H1 (cell line): ENCODE measurements around the gene NCK2. TPM values are rescaled to one million over a fixed set of nuclear protein-coding genes. Genes with fewer than 3 reads are reported as not detected.

Source experiments
- CTCF ChIA-PET: fragments of 300-600 bp; sonication (Branson Sonifier 250); formaldehyde crosslinking; loops from one replicate; lab custom pipeline; 2021; ENCODE audit not compliant: partially characterized antibody; lab: Charles Lee
- POLR2A ChIA-PET: fragments of 300-600 bp; sonication (Branson Sonifier 250); formaldehyde crosslinking; loops from one replicate; lab custom pipeline; 2021; ENCODE audit warnings: inconsistent platforms; ENCODE audit not compliant: partially characterized antibody; lab: Charles Lee
- DNase-seq, 2 experiments: peaks; one replicate each; pipeline versions ENCODE4 v3.0.0 to v3.0.0-alpha.2; 2010 to 2022; ENCODE audit warnings: low spot score in 2 of 2, low read depth in 1 of 2, mixed read lengths in 1 of 2
- FAIRE-seq: peaks from 2 replicates; lab custom pipeline; 2011; peaks lifted over from hg19 to GRCh38; lab: Jason Lieb, UNC
- H2AFZ ChIP-seq: 2 replicates; pipeline ENCODE4 v1.8.1; 2012; ENCODE audit warnings: low read length, inconsistent platforms
- H2AK5ac ChIP-seq: 2 replicates; pipeline ENCODE4 v1.6.1; 2013; ENCODE audit warnings: low read depth, low read length
- H2BK120ac ChIP-seq: replicated peaks from 2 replicates; pipeline ENCODE3; 2013; ENCODE audit warnings: low read depth, low read length, inconsistent platforms
- H2BK12ac ChIP-seq: 2 replicates; pipeline ENCODE4 v1.6.1; 2013; ENCODE audit warnings: low read depth, low read length
- H2BK15ac ChIP-seq: 2 replicates; pipeline ENCODE4 v1.6.1; 2013; ENCODE audit warnings: low read length
- H2BK20ac ChIP-seq: 2 replicates; pipeline ENCODE4 v1.6.1; 2013; ENCODE audit warnings: low read length
- H2BK5ac ChIP-seq: 2 replicates; pipeline ENCODE4 v1.6.1; 2013; ENCODE audit warnings: low read depth, low read length
- H3K14ac ChIP-seq: 2 replicates; pipeline ENCODE4 v1.6.1; 2013; ENCODE audit warnings: inconsistent platforms; ENCODE audit not compliant: insufficient read length
- H3K18ac ChIP-seq: 2 replicates; pipeline ENCODE4 v1.6.1; 2013; ENCODE audit warnings: low read length; ENCODE audit errors: extremely low read depth
- H3K23ac ChIP-seq: 2 replicates; pipeline ENCODE4 v1.6.1; 2013; ENCODE audit warnings: inconsistent platforms; ENCODE audit not compliant: insufficient read length
- H3K23me2 ChIP-seq: 2 replicates; pipeline ENCODE4 v1.6.1; 2013; ENCODE audit warnings: low read depth, low read length
- H3K27ac ChIP-seq: 2 replicates; pipeline ENCODE4 v1.6.1; 2011; ENCODE audit warnings: low read depth, low read length, inconsistent platforms
- H3K27me3 ChIP-seq, 4 experiments: replicated peaks in 1 of 4; 1 replicate in 1 of 4; 2 replicates in 3 of 4; pipeline versions ENCODE4 v1.6.1 to v1.8.1; 2011 to 2013; ENCODE audit warnings: low read length in 3 of 4, mild to moderate bottlenecking in 3 of 4, inconsistent platforms in 2 of 4, mixed read lengths in 2 of 4, moderate library complexity in 1 of 4; ENCODE audit not compliant: control insufficient read depth in 3 of 4, insufficient read depth in 3 of 4; ENCODE audit errors: extremely low read depth in 1 of 4
- H3K36me3 ChIP-seq, 4 experiments: 2 replicates each; pipeline versions ENCODE4 v1.6.1 to v1.8.1; 2011 to 2013; ENCODE audit warnings: mild to moderate bottlenecking in 4 of 4, low read length in 3 of 4, moderate library complexity in 2 of 4, control low read depth in 1 of 4, inconsistent platforms in 1 of 4; ENCODE audit not compliant: insufficient read depth in 4 of 4, control insufficient read depth in 2 of 4
- H3K4ac ChIP-seq: replicated peaks from 2 replicates; pipeline ENCODE3; 2013; ENCODE audit warnings: low read length, low read depth, mixed read lengths, inconsistent platforms; ENCODE audit not compliant: insufficient read length
- H3K4me1 ChIP-seq, 4 experiments: replicated peaks in 1 of 4; 1 replicate in 1 of 4; 2 replicates in 3 of 4; pipeline versions ENCODE4 v1.6.1 to v1.8.1; 2011 to 2013; ENCODE audit warnings: low read length in 3 of 4, inconsistent platforms in 2 of 4, mixed read lengths in 1 of 4; ENCODE audit not compliant: insufficient read depth in 4 of 4, control insufficient read depth in 3 of 4
- H3K4me2 ChIP-seq, 2 experiments: 2 replicates each; pipeline versions ENCODE4 v1.6.1 to v1.8.1; 2011 to 2013; ENCODE audit warnings: low read depth in 2 of 2, low read length in 2 of 2, control low read depth in 1 of 2, inconsistent platforms in 1 of 2, mild to moderate bottlenecking in 1 of 2; ENCODE audit not compliant: insufficient read depth in 1 of 2
- H3K4me3 ChIP-seq, 4 experiments: fragments of 200-600, 300-600 bp in 1 of 4; sonication (generic), shearing (Covaris generic), sonication (Bioruptor Twin) in 1 of 4; 2 replicates each; pipeline versions ENCODE4 v1.5.1 to v1.8.1; 2011 to 2016; ENCODE audit warnings: low read length in 4 of 4, low read depth in 3 of 4, control low read depth in 2 of 4, inconsistent platforms in 2 of 4, mild to moderate bottlenecking in 2 of 4, mixed read lengths in 1 of 4, moderate library complexity in 1 of 4; ENCODE audit not compliant: insufficient read depth in 2 of 4; ENCODE audit errors: extremely low read depth in 1 of 4
- H3K56ac ChIP-seq: replicated peaks from 2 replicates; pipeline ENCODE3; 2013; ENCODE audit warnings: low read depth, mild to moderate bottlenecking, mixed read lengths, low read length, inconsistent platforms; ENCODE audit not compliant: insufficient read length
- H3K79me1 ChIP-seq: 2 replicates; pipeline ENCODE4 v1.6.1; 2013; ENCODE audit warnings: low read depth, low read length, control low read depth
- H3K79me2 ChIP-seq, 2 experiments: 2 replicates each; pipeline versions ENCODE4 v1.6.1 to v1.8.1; 2012 to 2013; ENCODE audit warnings: low read length in 2 of 2, mild to moderate bottlenecking in 2 of 2, inconsistent platforms in 1 of 2; ENCODE audit not compliant: insufficient read depth in 2 of 2, control insufficient read depth in 1 of 2
- H3K9ac ChIP-seq, 4 experiments: replicated peaks in 1 of 4; 1 replicate in 1 of 4; 2 replicates in 3 of 4; pipeline versions ENCODE4 v1.6.1 to v1.8.1; 2011 to 2013; ENCODE audit warnings: low read depth in 3 of 4, low read length in 3 of 4, control low read depth in 2 of 4, mild to moderate bottlenecking in 2 of 4, moderate library complexity in 2 of 4, inconsistent platforms in 1 of 4; ENCODE audit errors: extremely low read depth in 1 of 4
- H3K9me3 ChIP-seq, 2 experiments: 2 replicates each; pipeline versions ENCODE4 v1.6.1 to v1.8.1; 2012 to 2013; ENCODE audit warnings: mild to moderate bottlenecking in 2 of 2, moderate library complexity in 2 of 2, control low read depth in 1 of 2, inconsistent platforms in 1 of 2, low read depth in 1 of 2, low read length in 1 of 2, mixed read lengths in 1 of 2; ENCODE audit not compliant: insufficient read depth in 2 of 2
- H4K20me1 ChIP-seq, 2 experiments: replicated peaks in 1 of 2; 2 replicates each; pipeline versions ENCODE3 to v1.8.1; 2011 to 2013; ENCODE audit warnings: inconsistent platforms in 2 of 2, low read length in 2 of 2, mild to moderate bottlenecking in 1 of 2; ENCODE audit not compliant: insufficient read depth in 2 of 2, control insufficient read depth in 1 of 2
- H4K5ac ChIP-seq: 2 replicates; pipeline ENCODE4 v1.6.1; 2013; ENCODE audit warnings: low read length, low read depth, mixed read lengths, inconsistent platforms; ENCODE audit not compliant: insufficient read length
- H4K8ac ChIP-seq: 2 replicates; pipeline ENCODE4 v1.8.0; 2013; ENCODE audit warnings: mild to moderate bottlenecking, moderate library complexity, low read length, inconsistent platforms; ENCODE audit not compliant: insufficient read depth; ENCODE audit errors: extremely low read depth
- H4K91ac ChIP-seq: replicated peaks from 2 replicates; pipeline ENCODE3; 2013; ENCODE audit warnings: low read length, mixed read lengths, inconsistent platforms; ENCODE audit not compliant: insufficient read length
- ATF3 ChIP-seq: IDR thresholded peaks from 2 replicates; pipeline ENCODE4 v1.6.1; 2011; ENCODE audit warnings: low read depth, mild to moderate bottlenecking, low read length; ENCODE audit not compliant: insufficient read depth
- MAFK ChIP-seq: IDR thresholded peaks from 2 replicates; pipeline ENCODE4 v1.6.1; 2012; ENCODE audit warnings: low read depth, mild to moderate bottlenecking, improper control_type of control experiment, low read length
- NRF1 ChIP-seq: IDR thresholded peaks from 2 replicates; pipeline ENCODE4 v1.6.1; 2011; ENCODE audit warnings: mild to moderate bottlenecking, low read depth, low read length, improper control_type of control experiment
- RAD21 ChIP-seq, 2 experiments: IDR thresholded peaks in 1 of 2; conservative IDR thresholded peaks in 1 of 2; 2 replicates each; pipeline ENCODE4 v1.6.1; 2011; ENCODE audit warnings: low read depth in 2 of 2, low read length in 2 of 2, improper control_type of control experiment in 1 of 2, inconsistent platforms in 1 of 2, mild to moderate bottlenecking in 1 of 2, moderate library complexity in 1 of 2
- RFX5 ChIP-seq: IDR thresholded peaks from 2 replicates; pipeline ENCODE4 v1.6.1; 2011; ENCODE audit warnings: low read depth, low read length, improper control_type of control experiment, borderline replicate concordance
- SRF ChIP-seq: IDR thresholded peaks from 2 replicates; pipeline ENCODE4 v1.6.1; 2011; ENCODE audit warnings: mild to moderate bottlenecking, low read depth, low read length, moderate library complexity
- TBP ChIP-seq: IDR thresholded peaks from 2 replicates; pipeline ENCODE4 v1.6.1; 2011; ENCODE audit warnings: low read depth, low read length, improper control_type of control experiment
- WGBS, 2 experiments: shearing (Covaris generic) in 1 of 2; methylation state at CpG; one replicate each; pipeline versions ENCODE4 v1.1.6 to v1.1.7; 2013 to 2015; ENCODE audit warnings: low lambda C conversion rate in 2 of 2, mixed read lengths in 2 of 2, inconsistent platforms in 1 of 2, low coverage in 1 of 2, missing lambda C conversion rate in 1 of 2; ENCODE audit not compliant: insufficient replicate concordance in 2 of 2, insufficient coverage in 1 of 2, insufficient read length in 1 of 2; ENCODE audit errors: extremely low coverage in 1 of 2, missing lambda C conversion rate in 1 of 2; 5-methylcytosine and 5-hydroxymethylcytosine counted together
- polyA plus RNA-seq, 7 experiments: library from polyadenylated mRNA; depleted of rRNA in 3 of 7; stranded (reverse) in 5 of 7; unstranded in 2 of 7; fragments of >200 nt in 5 of 7; fragments of 200-250 nt in 2 of 7; gene quantifications; 1 replicate in 5 of 7; 2 replicates in 1 of 7; 4 replicates in 1 of 7; pipeline versions ENCODE4 v1.2.1 to v1.2.3, GENCODE V29; 2011 to 2013; ENCODE audit warnings: missing spikeins in 2 of 7, mixed read lengths in 2 of 7
- total RNA-seq: library from RNA; stranded (reverse); fragmentation: NEBNext Ultra II Directional; extraction: Animal tissue kit (Norgen Biotek cat#: 25700); gene quantifications from 2 replicates; pipeline ENCODE4 v1.2.1, GENCODE V29; 2021

The NCK2 gene
- total and polyA plus RNA-seq, 2 of the 8 experiments (the other 6 are each of a cell fraction or from before 2014, with no cell fraction given), result 30.3 to 65.7 TPM

- Histone ChIP-seq H3K4me1 (peaks cover 3 to 19% (median 7%) of the 10 kb centered on the region in 4 experiments; a peak in 6 of 7 replicates), H2AFZ (no peak overlapping the region), H3K23me2 (no peaks in the 10 kb centered on the region), H2BK120ac (no peak overlapping the region), H3K56ac (no peak overlapping the region), H3K27ac (no peak overlapping the region), H3K4me3 (no peak overlapping the region), H2BK15ac (no peak overlapping the region), H3K36me3 (no peaks in the 10 kb centered on the region), H2BK20ac (no peak overlapping the region), H3K18ac (no peak overlapping the region), H2BK12ac (no peak overlapping the region), H3K9me3 (no peaks in the 10 kb centered on the region), H4K20me1 (peaks cover 13 to 31% of the 10 kb centered on the region in 2 experiments), H3K9ac (no peak overlapping the region), H3K79me2 (peaks cover 8 to 91% of the 10 kb centered on the region in 2 experiments), H3K14ac (no peak overlapping the region), H3K4me2 (no peak overlapping the region)
- WGBS, 2 experiments, result 88% methylated on average over 9 of the region's 9 CpGs; no CpG with 5 or more reads in 1 of the 2 experiments
- POLR2A ChIA-PET, result interaction anchor here (1.8 kb wide), 1 partner anchor 11 kb away, joined by 5 read pairs; no protein-coding TSS in a partner anchor
- DNase-seq (no peak), FAIRE-seq (no peak)
- TF ChIP-seq TBP (no peak), MAFK (peak; percentile 58; the same call in 1 of the 2 replicates), SRF (no peak), ATF3 (no peak), RAD21 (IDR thresholded peaks at IDR 0.05 in 1 of 2, conservative IDR thresholded peaks at IDR 0.05 in 1 of 2; ENCODE audit: low read depth in 2 of 2, low read length in 2 of 2) (no peak), NRF1 (no peak), RFX5 (no peak)
- TF ChIP-seq, all 59 proteins: peak for 1
- Histone ChIP-seq H3K79me1 (peaks cover 22% of the 10 kb centered on the region), H4K8ac (no peak overlapping the region), H3K27me3 (no peaks in the 10 kb centered on the region), H3K4ac (no peak overlapping the region), H3K23ac (no peak overlapping the region), H2AK5ac (no peak overlapping the region), H4K5ac (no peak overlapping the region), H4K91ac (no peak overlapping the region), H2BK5ac (no peak overlapping the region)
- CTCF ChIA-PET, result interaction anchor here (1.0 to 2.0 kb wide), 5 partner anchors 12 to 142 kb away, joined by 3 to 5 read pairs (median 4); no protein-coding TSS in a partner anchor
Measured at GRCh38 chr2:105771836-105772235, 27.1 kb downstream of the NCK2 start.
